ENCODE results near the gene SLC6A12.
"Not testable (repeated sequence)": the region's sequence is repeated elsewhere in the genome, so short reads cannot be mapped to it uniquely, and the experiment has no call there.

Gene SLC6A12

GRCh38 chr12:203462-204260 lies 10.3 kb downstream of the SLC6A12 start:
- DNase-seq (ENCODE audit: low read depth): no peak
- H3K4me3 ChIP-seq (ENCODE audit: low read depth, low read length): peak overlapping the region; percentile 38

GRCh38 chr12:203074-203461 lies 10.9 kb downstream of the SLC6A12 start:
- no peak overlapping the region for H3K4me3 ChIP-seq (ENCODE audit: low read depth, low read length)
- DNase-seq (ENCODE audit: low read depth): no peak

GRCh38 chr12:202081-202731 lies 11.8 kb downstream of the SLC6A12 start:
- no peak for DNase-seq (ENCODE audit: low read depth)
- H3K4me3 ChIP-seq (ENCODE audit: low read depth, low read length): no peak overlapping the region

GRCh38 chr12:201361-201760 lies 12.6 kb downstream of the SLC6A12 start:
- H3K4me3 ChIP-seq (ENCODE audit: low read depth, low read length): no peak overlapping the region
- DNase-seq (ENCODE audit: low read depth): no peak

- DNase-seq (ENCODE audit: low read depth): no peak
- no peak overlapping the region for H3K4me3 ChIP-seq (ENCODE audit: low read depth, low read length)
These were observed 15.3 kb downstream of the SLC6A12 start for GRCh38 chr12:198705-199104.

GRCh38 chr12:197911-198695 lies 15.9 kb downstream of the SLC6A12 start:
- no peak overlapping the region for H3K4me3 ChIP-seq (ENCODE audit: low read depth, low read length)
- DNase-seq (ENCODE audit: low read depth): no peak

- DNase-seq (ENCODE audit: low read depth): no peak
- H3K4me3 ChIP-seq (ENCODE audit: low read depth, low read length): no peak overlapping the region
These were observed 16.6 kb downstream of the SLC6A12 start for GRCh38 chr12:197347-197746.

GRCh38 chr12:196436-196835 lies 17.5 kb downstream of the SLC6A12 start:
- DNase-seq (ENCODE audit: low read depth): no peak
- H3K4me3 ChIP-seq (ENCODE audit: low read depth, low read length): no peak overlapping the region

- no peak overlapping the region for H3K4me3 ChIP-seq (ENCODE audit: low read depth, low read length)
- no peak for DNase-seq (ENCODE audit: low read depth)
These were observed 18.0 kb downstream of the SLC6A12 start for GRCh38 chr12:195951-196350.

GRCh38 chr12:195156-195555 lies 18.8 kb downstream of the SLC6A12 start:
- no peak overlapping the region for H3K4me3 ChIP-seq (ENCODE audit: low read depth, low read length)
- no peak for DNase-seq (ENCODE audit: low read depth)

- H3K4me3 ChIP-seq (ENCODE audit: low read depth, low read length): no peak overlapping the region
- no peak for DNase-seq (ENCODE audit: low read depth)
These were observed 19.7 kb downstream of the SLC6A12 start for GRCh38 chr12:194276-194675.

- DNase-seq (ENCODE audit: low read depth): no peak
- no peak overlapping the region for H3K4me3 ChIP-seq (ENCODE audit: low read depth, low read length)
These were observed 20.7 kb downstream of the SLC6A12 start for GRCh38 chr12:193261-193660.

- DNase-seq (ENCODE audit: low read depth): no peak
- H3K4me3 ChIP-seq (ENCODE audit: low read depth, low read length): no peak overlapping the region
These were observed 22.4 kb downstream of the SLC6A12 start for GRCh38 chr12:191541-191940.

- H3K4me3 ChIP-seq (ENCODE audit: low read depth, low read length): no peak overlapping the region
- DNase-seq (ENCODE audit: low read depth): no peak
These were observed 23.1 kb downstream of the SLC6A12 start for GRCh38 chr12:190881-191280.

GRCh38 chr12:189622-189962 lies 24.4 kb downstream of the SLC6A12 start:
- DNase-seq (ENCODE audit: low read depth): no peak

GRCh38 chr12:188910-189621 lies 24.9 kb downstream of the SLC6A12 start:
- peak overlapping the region; percentile 47 for H3K4me3 ChIP-seq (ENCODE audit: low read depth, low read length)
- DNase-seq (ENCODE audit: low read depth): no peak

More at GRCh38 chr12:189622-189962, 24.4 kb downstream of the SLC6A12 start:
- no peak overlapping the region for H3K4me3 ChIP-seq (ENCODE audit: low read depth, low read length)

- peak overlapping the region; percentile 47 for H3K4me3 ChIP-seq (ENCODE audit: low read depth, low read length)
These were observed 25.7 kb downstream of the SLC6A12 start for GRCh38 chr12:187986-188909.

GRCh38 chr12:186006-186625 lies 27.8 kb downstream of the SLC6A12 start:
- no peak for DNase-seq (ENCODE audit: low read depth)
- H3K4me3 ChIP-seq (ENCODE audit: low read depth, low read length): no peak overlapping the region

More at GRCh38 chr12:187986-188909, 25.7 kb downstream of the SLC6A12 start:
- DNase-seq (ENCODE audit: low read depth): not testable (repeated sequence)

Measured in skeletal muscle cell (primary cell).